Endodermal cell (in vitro differentiated cells): ENCODE results near the gene ATXN10. TPM values are rescaled to one million over a fixed set of nuclear protein-coding genes. Genes with fewer than 3 reads are reported as not detected.

Experiments
- DNase-seq: peaks from one replicate; pipeline ENCODE4 v3.0.0-alpha.2; 2017
- H3K27ac ChIP-seq: 2 replicates; pipeline ENCODE4 v1.5.1; 2013; ENCODE audit warnings: mild to moderate bottlenecking, low read depth, low read length, moderate library complexity
- H3K27me3 ChIP-seq: 2 replicates; pipeline ENCODE4 v1.6.1; 2013; ENCODE audit warnings: mild to moderate bottlenecking, low read length, moderate library complexity; ENCODE audit not compliant: insufficient read depth, control insufficient read depth, poor library complexity, severe bottlenecking
- H3K36me3 ChIP-seq: 2 replicates; pipeline ENCODE4 v1.7.0; 2013; ENCODE audit warnings: mild to moderate bottlenecking, low read length, moderate library complexity; ENCODE audit not compliant: control insufficient read depth, insufficient read depth
- H3K4me1 ChIP-seq: one replicate; pipeline ENCODE4 v1.7.0; 2013; ENCODE audit warnings: low read length; ENCODE audit not compliant: control insufficient read depth, insufficient read depth
- H3K4me3 ChIP-seq: 2 replicates; pipeline ENCODE4 v1.5.1; 2013; ENCODE audit warnings: mild to moderate bottlenecking, low read length, moderate library complexity
- H3K9ac ChIP-seq: 2 replicates; pipeline ENCODE4 v1.6.1; 2013; ENCODE audit warnings: mild to moderate bottlenecking, low read length, moderate library complexity; ENCODE audit not compliant: poor library complexity, severe bottlenecking; ENCODE audit errors: extremely low read depth
- H3K9me3 ChIP-seq: 2 replicates; pipeline ENCODE4 v1.6.1; 2013; ENCODE audit warnings: mild to moderate bottlenecking, low read length, moderate library complexity; ENCODE audit not compliant: control insufficient read depth
- H3K27ac Mint-ChIP-seq: 2 replicates; pipeline ENCODE4 v1.8.0; 2020; ENCODE audit warnings: mixed read lengths
- H3K27me3 Mint-ChIP-seq: 2 replicates; pipeline ENCODE4 v1.8.0; 2021; ENCODE audit warnings: mild to moderate bottlenecking, mixed read lengths; ENCODE audit not compliant: insufficient read depth
- H3K36me3 Mint-ChIP-seq: 2 replicates; pipeline ENCODE4 v1.8.0; 2020; ENCODE audit warnings: low read depth, mixed read lengths
- H3K4me1 Mint-ChIP-seq: 2 replicates; pipeline ENCODE4 v1.8.0; 2020; ENCODE audit warnings: mixed read lengths
- H3K4me3 Mint-ChIP-seq: 2 replicates; pipeline ENCODE4 v1.8.0; 2020; ENCODE audit warnings: mild to moderate bottlenecking, moderate library complexity, mixed read lengths
- H3K9me3 Mint-ChIP-seq: 2 replicates; pipeline ENCODE4 v1.8.0; 2020; ENCODE audit warnings: mild to moderate bottlenecking, mixed read lengths
- CTCF ChIP-seq: fragments of 200-600 bp; sonication (generic); conservative IDR thresholded peaks from 2 replicates; pipeline ENCODE4 v1.5.0; 2021; ENCODE audit warnings: antibody characterized with exemption, mild to moderate bottlenecking
- WGBS, 2 experiments: methylation state at CpG; one replicate each; pipeline versions ENCODE4 v1.1.5 to v1.1.7; 2013; ENCODE audit warnings: missing lambda C conversion rate in 2 of 2, mixed read lengths in 1 of 2; ENCODE audit not compliant: insufficient coverage in 1 of 2, insufficient read length in 1 of 2; 5-methylcytosine and 5-hydroxymethylcytosine counted together
- total RNA-seq, 2 donors: library from RNA; stranded (reverse); fragmentation: NEBNext Ultra II Directional in 1 of 2; extraction: Animal tissue kit (Norgen Biotek cat#: 25700) in 1 of 2; gene quantifications; 2 replicates in 1 of 2; 3 replicates in 1 of 2; pipeline ENCODE4 v1.2.1, GENCODE V29; 2021

ATXN10 gene
- total RNA-seq, 2 donors from 2014 or later: 223 to 266 TPM

- Mint-ChIP-seq H3K27ac (no peak overlapping the region), H3K36me3 (peaks cover 46% of the 10 kb centered on the region), H3K9me3 (peaks cover 4% of the 10 kb centered on the region), H3K27me3 (no peaks in the 10 kb centered on the region), H3K4me1 (no peaks in the 10 kb centered on the region), H3K4me3 (no peak overlapping the region)
- Histone ChIP-seq H3K27ac (no peak overlapping the region), H3K4me3 (no peak overlapping the region), H3K27me3 (no peaks in the 10 kb centered on the region), H3K36me3 (peaks cover 28% of the 10 kb centered on the region), H3K4me1 (no peaks in the 10 kb centered on the region), H3K9ac (no peak overlapping the region), H3K9me3 (peaks cover 12% of the 10 kb centered on the region)
- TF ChIP-seq CTCF: no peak
- no peak for DNase-seq
- WGBS, 2 experiments: 91% methylated on average over 1 of the region's 1 CpG; no CpG with 5 or more reads in 1 of the 2 experiments
These were observed 103.4 kb downstream of the ATXN10 start for GRCh38 chr22:45775062-45775461.

- TF ChIP-seq CTCF: no peak
- H3K36me3 ChIP-seq: peaks cover 21% of the 10 kb centered on the region
- no peaks in the 10 kb centered on the region for H3K27me3 ChIP-seq
- peaks cover 6% of the 10 kb centered on the region for H3K9me3 ChIP-seq
- Mint-ChIP-seq H3K4me3 (no peak overlapping the region), H3K4me1 (no peaks in the 10 kb centered on the region), H3K27ac (peak overlapping the region; percentile 48), H3K27me3 (no peaks in the 10 kb centered on the region), H3K9me3 (peaks cover 4% of the 10 kb centered on the region), H3K36me3 (peaks cover 41% of the 10 kb centered on the region)
- H3K4me3 ChIP-seq: no peak overlapping the region
- H3K9ac ChIP-seq: no peak overlapping the region
- DNase-seq: no peak
- 93% methylated on average over 10 to 14 of the region's 14 CpGs for WGBS, 2 experiments
- H3K27ac ChIP-seq: no peak overlapping the region
- H3K4me1 ChIP-seq: no peaks in the 10 kb centered on the region
These were observed 104.1 kb downstream of the ATXN10 start for GRCh38 chr22:45775569-45776312.

GRCh38 chr22:45776313-45776585, 104.6 kb downstream of the ATXN10 start:
- H3K4me1 ChIP-seq: no peaks in the 10 kb centered on the region
- H3K36me3 ChIP-seq: peaks cover 19% of the 10 kb centered on the region
- WGBS, 2 experiments: 89% methylated on average over 2 of the region's 2 CpGs; no CpG with 5 or more reads in 1 of the 2 experiments
- no peaks in the 10 kb centered on the region for H3K27me3 ChIP-seq
- H3K4me3 ChIP-seq: no peak overlapping the region
- no peak overlapping the region for H3K27ac ChIP-seq
- no peak for TF ChIP-seq CTCF
- H3K9ac ChIP-seq: no peak overlapping the region
- Mint-ChIP-seq H3K4me1 (no peaks in the 10 kb centered on the region), H3K9me3 (no peaks in the 10 kb centered on the region), H3K4me3 (no peak overlapping the region), H3K27ac (peak overlapping the region; percentile 48), H3K36me3 (peaks cover 36% of the 10 kb centered on the region), H3K27me3 (no peaks in the 10 kb centered on the region)
- peaks cover under 1% of the 10 kb centered on the region for H3K9me3 ChIP-seq
- DNase-seq: no peak
